Endothelial cell of umbilical vein (primary cell): ENCODE data around the gene POU2F3. TPM values are rescaled to one million over a fixed set of nuclear protein-coding genes. Genes with fewer than 3 reads are reported as not detected.

Experiments used
- BruUV-seq: library from RNA; stranded (reverse); fragments of 400-500 nt; replicated peaks from 2 replicates; lab custom pipeline; 2021; lab: Mats Ljungman, UMichigan
- CTCF ChIA-PET: fragments of 300-600, 350-600 bp; sonication (Branson Sonifier 250); formaldehyde crosslinking; loops from one replicate; lab custom pipeline; 2021; ENCODE audit warnings: antibody characterized with exemption, inconsistent platforms; lab: Charles Lee
- POLR2A ChIA-PET: fragments of 300-600, 350-600 bp; sonication (Branson Sonifier 250); formaldehyde crosslinking; loops from one replicate; lab custom pipeline; 2021; ENCODE audit warnings: antibody characterized with exemption, inconsistent platforms; lab: Charles Lee
- DNase-seq: peaks from one replicate; pipeline ENCODE4 v3.0.0-alpha.2; 2011; ENCODE audit warnings: low read depth, low spot score
- FAIRE-seq: peaks from 2 replicates; lab custom pipeline; 2011; peaks lifted over from hg19 to GRCh38; lab: Jason Lieb, UNC
- H2AFZ ChIP-seq: 2 replicates; pipeline ENCODE4 v1.6.0; 2012; ENCODE audit warnings: low read depth, low read length, control low read depth, inconsistent platforms
- H3K27ac ChIP-seq: 2 replicates; pipeline ENCODE4 v1.5.1; 2011; ENCODE audit warnings: low read depth, mild to moderate bottlenecking, control low read depth, low read length, moderate library complexity; ENCODE audit not compliant: insufficient read depth
- H3K27me3 ChIP-seq, 2 experiments: 2 replicates each; pipeline versions ENCODE4 v1.6.0 to v1.6.1; 2011; ENCODE audit warnings: low read length in 2 of 2, mixed read lengths in 1 of 2; ENCODE audit not compliant: control insufficient read depth in 2 of 2, insufficient read depth in 2 of 2
- H3K36me3 ChIP-seq, 2 experiments: 2 replicates in 1 of 2; 3 replicates in 1 of 2; pipeline ENCODE4 v1.5.1; 2011; ENCODE audit warnings: low read length in 2 of 2, mild to moderate bottlenecking in 1 of 2, moderate library complexity in 1 of 2; ENCODE audit not compliant: control insufficient read depth in 2 of 2, insufficient read depth in 2 of 2; ENCODE audit errors: extremely low read depth in 1 of 2
- H3K4me1 ChIP-seq: 3 replicates; pipeline ENCODE4 v1.5.1; 2011; ENCODE audit warnings: mild to moderate bottlenecking, low read length; ENCODE audit not compliant: control insufficient read depth, insufficient read depth; ENCODE audit errors: extremely low read depth
- H3K4me2 ChIP-seq: 2 replicates; pipeline ENCODE4 v1.6.1; 2011; ENCODE audit warnings: low read length, control low read depth, mixed read lengths; ENCODE audit not compliant: insufficient read depth
- H3K4me3 ChIP-seq, 3 experiments: fragments of 200-600 bp in 1 of 3; sonication (generic), shearing (Covaris generic) in 1 of 3; replicated peaks in 1 of 3; 2 replicates each; pipeline ENCODE4 v1.5.1; 2011 to 2016; ENCODE audit warnings: control low read depth in 3 of 3, low read length in 3 of 3, mild to moderate bottlenecking in 2 of 3, inconsistent platforms in 1 of 3, low read depth in 1 of 3, moderate library complexity in 1 of 3; ENCODE audit not compliant: insufficient read depth in 1 of 3
- H3K79me2 ChIP-seq: 2 replicates; pipeline ENCODE4 v1.6.0; 2012; ENCODE audit warnings: low read length, inconsistent platforms; ENCODE audit not compliant: control insufficient read depth, insufficient read depth
- H3K9ac ChIP-seq: replicated peaks from 2 replicates; pipeline ENCODE3; 2011; ENCODE audit warnings: low read length, control low read depth; ENCODE audit not compliant: insufficient read depth; ENCODE audit errors: extremely low read depth
- H3K9me1 ChIP-seq: replicated peaks from 3 replicates; pipeline ENCODE4 v1.6.0; 2011; ENCODE audit warnings: mild to moderate bottlenecking, low read length; ENCODE audit not compliant: control insufficient read depth, insufficient read depth; ENCODE audit errors: extremely low read depth
- H3K9me3 ChIP-seq: replicated peaks from 2 replicates; pipeline ENCODE4 v1.5.1; 2012; ENCODE audit warnings: low read length, inconsistent platforms; ENCODE audit not compliant: control insufficient read depth, insufficient read depth
- H4K20me1 ChIP-seq: replicated peaks from 2 replicates; pipeline ENCODE3; 2011; ENCODE audit warnings: mild to moderate bottlenecking, low read length; ENCODE audit not compliant: control insufficient read depth, insufficient read depth; ENCODE audit errors: extremely low read depth
- EZH2 ChIP-seq: IDR thresholded peaks from 2 replicates; pipeline ENCODE4 v1.6.1; 2012; ENCODE audit warnings: borderline replicate concordance, low read depth, mild to moderate bottlenecking, moderate library complexity, low read length, inconsistent platforms; ENCODE audit not compliant: severe bottlenecking
- FOS ChIP-seq: IDR thresholded peaks from 2 replicates; pipeline ENCODE4 v1.6.1; 2011; ENCODE audit warnings: mild to moderate bottlenecking, low read length, moderate library complexity, borderline replicate concordance; ENCODE audit not compliant: insufficient read depth
- GATA2 ChIP-seq: IDR thresholded peaks from 2 replicates; pipeline ENCODE4 v1.7.0; 2011; ENCODE audit warnings: low read depth, mild to moderate bottlenecking, moderate library complexity, mixed read lengths, low read length; ENCODE audit not compliant: insufficient read length, insufficient read depth
- MYC ChIP-seq: IDR thresholded peaks from one replicate; pipeline ENCODE4 v1.6.1; 2011; ENCODE audit warnings: mild to moderate bottlenecking, low read depth, low read length
- POLR2A ChIP-seq: IDR thresholded peaks from 2 replicates; pipeline ENCODE4 v1.6.1; 2012; ENCODE audit warnings: low read depth, mild to moderate bottlenecking, control low read depth, low read length
- POLR2AphosphoS5 ChIP-seq: IDR thresholded peaks from 2 replicates; pipeline ENCODE4 v1.6.1; 2012; ENCODE audit warnings: low read depth, mild to moderate bottlenecking, control low read depth, low read length, moderate library complexity; ENCODE audit not compliant: insufficient read depth
- dilution Hi-C: fragments of 300-500 bp; cut with MboI; formaldehyde crosslinking; loops from one replicate; pipeline ENCODE4 v1.15.0; 2019; ENCODE audit warnings: low sequenced_read_pairs; ENCODE audit not compliant: extremely low pct_ligation_motif_present
- intact Hi-C: fragments of 100-400 bp; cut with micrococcal nuclease; formaldehyde crosslinking; loops from one replicate; pipeline ENCODE4 v1.10.0; 2022
- polyA plus RNA-seq, 4 experiments: library from polyadenylated mRNA; depleted of rRNA in 3 of 4; stranded (reverse) in 3 of 4; unstranded in 1 of 4; fragments of >200 nt; gene quantifications; 2 replicates each; pipeline versions ENCODE4 v1.2.1 to v1.2.3, GENCODE V29; 2011 to 2012; ENCODE audit warnings: missing spikeins in 1 of 4
- total RNA-seq: library from RNA; stranded (reverse); gene quantifications from 2 replicates; pipeline ENCODE4 v1.2.3, GENCODE V29; 2021
- TF ChIP-seq, protein P1 (sequence below): IDR thresholded peaks from 2 replicates; pipeline ENCODE4 v1.6.1; 2011; ENCODE audit not compliant: insufficient read depth, insufficient read length
- TF ChIP-seq, protein P2 (sequence below), 2 donors: IDR thresholded peaks; 1 replicate in 1 of 2; 2 replicates in 1 of 2; pipeline ENCODE4 v1.5.1; 2011; ENCODE audit warnings: low read length in 2 of 2, mild to moderate bottlenecking in 2 of 2, moderate library complexity in 2 of 2, control low read depth in 1 of 2, inconsistent platforms in 1 of 2, low read depth in 1 of 2; ENCODE audit not compliant: insufficient read depth in 1 of 2; ENCODE audit errors: extremely low read depth in 1 of 2

The POU2F3 gene
- total and polyA plus RNA-seq, 2 donors (not counting 3 experiments of a cell fraction or from before 2014, with no cell fraction given) = 0.06 TPM; not detected in 1

DNA sequence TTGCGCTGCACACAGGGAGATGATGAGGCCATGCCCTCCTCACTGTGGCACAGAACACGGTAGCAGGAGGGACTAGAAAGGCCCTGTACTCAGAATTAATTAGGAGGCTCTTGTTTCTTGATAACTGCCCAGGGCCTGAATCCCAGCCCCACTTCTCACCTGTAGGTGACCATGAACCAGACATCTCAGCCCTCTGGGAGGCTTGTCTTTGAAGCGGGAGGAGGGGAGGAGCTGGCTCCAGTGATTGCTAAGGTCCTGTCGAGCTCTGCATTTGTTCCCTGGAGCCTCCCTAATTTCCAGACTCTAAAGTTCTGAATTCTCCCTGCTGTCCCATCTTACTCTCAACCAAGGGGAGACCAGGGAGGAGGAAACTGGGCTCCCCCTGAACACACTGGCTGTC lies 48.9 kb upstream of the POU2F3 start:
- H3K27ac ChIP-seq = no peak overlapping the region
- H3K79me2 ChIP-seq = no peaks in the 10 kb centered on the region
- no peak overlapping the region for H3K4me3 ChIP-seq
- intact Hi-C loops (loop anchor here (5.0 kb wide), 1 partner anchor 1651 kb away; no protein-coding TSS in a partner anchor), dilution Hi-C loops (no loop called here)
- POLR2A ChIA-PET = no interaction called here
- no peaks in the 10 kb centered on the region for H3K9me1 ChIP-seq
- TF ChIP-seq, protein P1, sequence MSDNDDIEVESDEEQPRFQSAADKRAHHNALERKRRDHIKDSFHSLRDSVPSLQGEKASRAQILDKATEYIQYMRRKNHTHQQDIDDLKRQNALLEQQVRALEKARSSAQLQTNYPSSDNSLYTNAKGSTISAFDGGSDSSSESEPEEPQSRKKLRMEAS = no peak
- TF ChIP-seq POLR2A (no peak), MYC (no peak), FOS (no peak), GATA2 (no peak), EZH2 (no peak), POLR2AphosphoS5 (no peak)
- TF ChIP-seq, protein P2, sequence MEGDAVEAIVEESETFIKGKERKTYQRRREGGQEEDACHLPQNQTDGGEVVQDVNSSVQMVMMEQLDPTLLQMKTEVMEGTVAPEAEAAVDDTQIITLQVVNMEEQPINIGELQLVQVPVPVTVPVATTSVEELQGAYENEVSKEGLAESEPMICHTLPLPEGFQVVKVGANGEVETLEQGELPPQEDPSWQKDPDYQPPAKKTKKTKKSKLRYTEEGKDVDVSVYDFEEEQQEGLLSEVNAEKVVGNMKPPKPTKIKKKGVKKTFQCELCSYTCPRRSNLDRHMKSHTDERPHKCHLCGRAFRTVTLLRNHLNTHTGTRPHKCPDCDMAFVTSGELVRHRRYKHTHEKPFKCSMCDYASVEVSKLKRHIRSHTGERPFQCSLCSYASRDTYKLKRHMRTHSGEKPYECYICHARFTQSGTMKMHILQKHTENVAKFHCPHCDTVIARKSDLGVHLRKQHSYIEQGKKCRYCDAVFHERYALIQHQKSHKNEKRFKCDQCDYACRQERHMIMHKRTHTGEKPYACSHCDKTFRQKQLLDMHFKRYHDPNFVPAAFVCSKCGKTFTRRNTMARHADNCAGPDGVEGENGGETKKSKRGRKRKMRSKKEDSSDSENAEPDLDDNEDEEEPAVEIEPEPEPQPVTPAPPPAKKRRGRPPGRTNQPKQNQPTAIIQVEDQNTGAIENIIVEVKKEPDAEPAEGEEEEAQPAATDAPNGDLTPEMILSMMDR (IDR thresholded peaks at IDR 0.05; ENCODE audit: extremely low read depth in 1 of 2, insufficient read depth in 1 of 2, low read depth in 1 of 2, low read length in 2 of 2) = no peak
- H3K27me3 ChIP-seq = peaks cover 8 to 9% of the 10 kb centered on the region in 2 experiments
- FAIRE-seq (no peak), DNase-seq (no peak)
- no peak overlapping the region for H3K9ac ChIP-seq
- H2AFZ ChIP-seq = no peak overlapping the region
- H3K4me2 ChIP-seq = no peak overlapping the region
- no peaks in the 10 kb centered on the region for H3K36me3 ChIP-seq
- H3K4me1 ChIP-seq = no peaks in the 10 kb centered on the region
- CTCF ChIA-PET = interaction anchor here (0.9 to 1.6 kb wide), 3 partner anchors 11 to 494 kb away, joined by 3 read pairs; no protein-coding TSS in a partner anchor
- no TSS peak for BruUV-seq
- H4K20me1 ChIP-seq = no peaks in the 10 kb centered on the region
- H3K9me3 ChIP-seq = no peaks in the 10 kb centered on the region
